ENCODE measurements around the gene CNBD2. TPM values are rescaled to one million over a fixed set of nuclear protein-coding genes. Genes with fewer than 3 reads are reported as not detected.

CNBD2 gene
- total RNA-seq, 1 donor from 2014 or later, result 3.5 TPM

- peaks cover 6% of the 10 kb centered on the region for H3K9me3 Mint-ChIP-seq
- peak overlapping the region; percentile 43 for H3K27ac Mint-ChIP-seq
Observed at GRCh38 chr20:35975576-35976373, 7.4 kb downstream of the CNBD2 start.

GRCh38 chr20:35978041-35978513 lies 9.7 kb downstream of the CNBD2 start:
- H3K9me3 Mint-ChIP-seq, result no peaks in the 10 kb centered on the region
- H3K36me3 Mint-ChIP-seq, result no peaks in the 10 kb centered on the region
- no peak overlapping the region for H3K4me3 Mint-ChIP-seq
- no peak for DNase-seq (ENCODE audit: low spot score in 2 of 2, unreplicated experiment in 2 of 2)
- peaks cover 5% of the 10 kb centered on the region for H3K4me1 Mint-ChIP-seq
- H3K27me3 Mint-ChIP-seq (ENCODE audit: low read depth), result peaks cover 9% of the 10 kb centered on the region
- TF ChIP-seq CTCF (IDR thresholded peaks at IDR 0.05; ENCODE audit: unreplicated experiment), result no peak
- no peak overlapping the region for H3K27ac Mint-ChIP-seq

More at GRCh38 chr20:35975576-35976373, 7.4 kb downstream of the CNBD2 start:
- peaks cover 3% of the 10 kb centered on the region for H3K27me3 Mint-ChIP-seq (ENCODE audit: low read depth)
- H3K4me1 Mint-ChIP-seq, result peaks cover 11% of the 10 kb centered on the region
- no peak for DNase-seq (ENCODE audit: low spot score in 2 of 2, unreplicated experiment in 2 of 2)
- H3K4me3 Mint-ChIP-seq, result no peak overlapping the region
- no peak for TF ChIP-seq CTCF (IDR thresholded peaks at IDR 0.05; ENCODE audit: unreplicated experiment)
- H3K36me3 Mint-ChIP-seq, result no peaks in the 10 kb centered on the region

DNA sequence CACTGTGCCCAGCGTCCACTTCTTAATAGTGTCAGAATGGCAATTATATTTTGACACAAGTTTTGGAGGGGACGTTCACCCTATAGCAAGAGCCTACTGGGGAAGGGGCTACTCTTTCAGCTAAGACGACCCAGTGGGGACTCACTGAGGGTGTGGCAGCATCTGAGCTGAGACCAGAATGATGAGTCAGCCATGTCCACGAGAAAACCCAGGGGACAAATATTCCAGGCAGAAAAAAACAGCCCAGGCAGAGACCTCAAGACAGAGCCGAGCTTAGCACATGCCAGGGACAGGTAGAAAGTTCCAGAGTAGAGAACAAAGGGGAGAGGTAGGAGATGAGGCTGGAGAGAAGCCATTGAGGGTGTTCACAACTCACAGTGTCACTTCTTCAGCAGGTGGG lies 11.2 kb downstream of the CNBD2 start:
- H3K36me3 Mint-ChIP-seq, result no peaks in the 10 kb centered on the region
- peaks cover 5% of the 10 kb centered on the region for H3K4me1 Mint-ChIP-seq
- H3K9me3 Mint-ChIP-seq, result no peaks in the 10 kb centered on the region
- peaks cover 9% of the 10 kb centered on the region for H3K27me3 Mint-ChIP-seq (ENCODE audit: low read depth)
- H3K4me3 Mint-ChIP-seq, result no peak overlapping the region
- no peak for TF ChIP-seq CTCF (IDR thresholded peaks at IDR 0.05; ENCODE audit: unreplicated experiment)
- no peak overlapping the region for H3K27ac Mint-ChIP-seq
- no peak for DNase-seq (ENCODE audit: low spot score in 2 of 2, unreplicated experiment in 2 of 2)

- H3K4me3 Mint-ChIP-seq, result no peak overlapping the region
- H3K27me3 Mint-ChIP-seq (ENCODE audit: low read depth), result peaks cover 9% of the 10 kb centered on the region
- no peaks in the 10 kb centered on the region for H3K36me3 Mint-ChIP-seq
- no peak for DNase-seq (ENCODE audit: low spot score in 2 of 2, unreplicated experiment in 2 of 2)
- TF ChIP-seq CTCF (IDR thresholded peaks at IDR 0.05; ENCODE audit: unreplicated experiment), result no peak
- no peaks in the 10 kb centered on the region for H3K9me3 Mint-ChIP-seq
- no peaks in the 10 kb centered on the region for H3K4me1 Mint-ChIP-seq
- no peak overlapping the region for H3K27ac Mint-ChIP-seq
Observed at GRCh38 chr20:35981969-35982368, 13.6 kb downstream of the CNBD2 start.

- Mint-ChIP-seq H3K36me3 (no peaks in the 10 kb centered on the region), H3K9me3 (no peaks in the 10 kb centered on the region), H3K27ac (no peak overlapping the region), H3K4me3 (no peak overlapping the region), H3K27me3 (ENCODE audit: low read depth) (peaks cover 17% of the 10 kb centered on the region), H3K4me1 (no peaks in the 10 kb centered on the region)
- DNase-seq (ENCODE audit: low spot score in 2 of 2, unreplicated experiment in 2 of 2), result no peak
- no peak for TF ChIP-seq CTCF (IDR thresholded peaks at IDR 0.05; ENCODE audit: unreplicated experiment)
Observed at GRCh38 chr20:35984382-35984781, 16.0 kb downstream of the CNBD2 start.
